NAMALWA (cell line): ENCODE data around the gene MAN1B1.
A peak's percentile ranks its signal among the peaks of the same experiment; 100 is the strongest.

ENCODE experiments used
- DNase-seq: peaks from one replicate; pipeline ENCODE4 v3.0.0-alpha.2; 2015; ENCODE audit warnings: low spot score

MAN1B1 gene

GRCh38 chr9:137069508-137070091, 17.2 kb upstream of the MAN1B1 start:
- DNase-seq = no peak

GRCh38 chr9:137070201-137070905, 16.4 kb upstream of the MAN1B1 start, which contains the start of gene SAPCD2:
SAPCD2 (minus strand) TSS chr9:137070557; CDS start chr9:137070460, 97 bp downstream.
- DNase-seq = peak; percentile 93

- peak; percentile 49 for DNase-seq
Observed at GRCh38 chr9:137070906-137071275, 15.9 kb upstream of the MAN1B1 start.

GRCh38 chr9:137071282-137071681, 15.5 kb upstream of the MAN1B1 start:
- no peak for DNase-seq

GRCh38 chr9:137073992-137074399, 12.8 kb upstream of the MAN1B1 start:
- DNase-seq = no peak

- no peak for DNase-seq
Observed at GRCh38 chr9:137074657-137075274, 12.0 kb upstream of the MAN1B1 start.

GRCh38 chr9:137075275-137075775, 11.5 kb upstream of the MAN1B1 start:
- no peak for DNase-seq

- no peak for DNase-seq
Observed at GRCh38 chr9:137076636-137077009, 10.2 kb upstream of the MAN1B1 start.

- peak; percentile 73 for DNase-seq
Observed at GRCh38 chr9:137077010-137077747, 9.6 kb upstream of the MAN1B1 start, which contains the start of gene UAP1L1. UAP1L1 (plus strand) TSS chr9:137077517; CDS start chr9:137077533, 16 bp downstream.

GRCh38 chr9:137077758-137078693, 8.8 kb upstream of the MAN1B1 start:
- peak; percentile 47 for DNase-seq

GRCh38 chr9:137078701-137079400, 7.9 kb upstream of the MAN1B1 start:
- DNase-seq = no peak

- DNase-seq = no peak
Observed at GRCh38 chr9:137079401-137079787, 7.4 kb upstream of the MAN1B1 start.

- DNase-seq = no peak
Observed at GRCh38 chr9:137080260-137081122, 6.3 kb upstream of the MAN1B1 start.

GRCh38 chr9:137082222-137082924, 4.4 kb upstream of the MAN1B1 start:
- no peak for DNase-seq

- DNase-seq = no peak
Observed at GRCh38 chr9:137082925-137083290, 3.9 kb upstream of the MAN1B1 start.

GRCh38 chr9:137083394-137084004, 3.3 kb upstream of the MAN1B1 start:
- DNase-seq = no peak

- DNase-seq = no peak
Observed at GRCh38 chr9:137084526-137084925, 2.3 kb upstream of the MAN1B1 start.

GRCh38 chr9:137085920-137086530, 760 bp upstream of the MAN1B1 start:
- DNase-seq = peak; percentile 45
